GM18517 (cell line): ENCODE results near the gene ARRB1.

ENCODE experiments used
- ATAC-seq: cut with Tn5 transposase; IDR thresholded peaks from one replicate; pipeline ENCODE4 v1.9.1; 2021; ENCODE audit warnings: mild to moderate bottlenecking, moderate library complexity; ENCODE audit not compliant: unreplicated experiment

Gene ARRB1

DNA sequence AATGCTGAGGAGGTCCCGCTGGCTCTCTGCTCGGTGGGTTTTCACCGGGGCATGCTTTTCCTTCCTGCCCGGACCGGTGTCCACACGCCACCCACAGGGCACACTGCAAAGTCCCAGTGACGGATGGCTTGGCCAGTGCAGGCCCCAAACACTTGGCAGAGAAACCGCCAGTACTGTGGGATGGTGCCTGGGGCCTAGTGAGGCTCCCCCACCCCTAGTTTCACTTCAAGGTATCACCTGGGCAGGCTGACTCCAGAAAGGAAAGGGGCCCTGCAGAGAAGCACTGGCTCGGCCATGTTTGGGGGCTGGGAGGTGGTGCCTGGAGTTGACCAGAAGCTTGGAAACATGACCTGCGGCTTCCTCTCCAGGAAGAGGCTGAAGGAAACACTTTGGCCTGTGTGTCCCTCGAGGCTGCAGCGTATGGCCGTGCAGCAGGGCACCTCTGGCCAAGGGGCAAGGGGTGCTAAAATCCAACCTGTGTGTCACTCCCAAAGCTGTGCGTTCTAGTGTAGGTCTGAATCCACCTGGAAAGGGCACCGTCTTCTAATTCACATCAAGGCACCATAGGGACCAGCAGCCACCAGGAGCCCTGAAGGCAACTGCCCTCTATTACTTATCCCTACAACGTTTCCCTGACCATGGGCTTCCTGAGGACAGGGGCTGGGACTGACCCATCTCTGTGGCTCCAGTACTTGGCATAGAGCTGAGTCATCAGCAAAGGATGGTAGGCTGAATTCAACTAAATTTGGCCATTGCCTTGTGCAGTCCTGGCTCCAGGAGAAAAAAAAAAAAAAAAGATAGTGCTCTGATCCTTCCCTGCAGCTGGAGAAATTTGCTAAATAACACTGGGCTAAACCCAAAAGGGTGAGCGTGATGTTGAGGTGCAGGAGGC is 88.3 kb downstream of the ARRB1 start:
- no peak for ATAC-seq

DNA sequence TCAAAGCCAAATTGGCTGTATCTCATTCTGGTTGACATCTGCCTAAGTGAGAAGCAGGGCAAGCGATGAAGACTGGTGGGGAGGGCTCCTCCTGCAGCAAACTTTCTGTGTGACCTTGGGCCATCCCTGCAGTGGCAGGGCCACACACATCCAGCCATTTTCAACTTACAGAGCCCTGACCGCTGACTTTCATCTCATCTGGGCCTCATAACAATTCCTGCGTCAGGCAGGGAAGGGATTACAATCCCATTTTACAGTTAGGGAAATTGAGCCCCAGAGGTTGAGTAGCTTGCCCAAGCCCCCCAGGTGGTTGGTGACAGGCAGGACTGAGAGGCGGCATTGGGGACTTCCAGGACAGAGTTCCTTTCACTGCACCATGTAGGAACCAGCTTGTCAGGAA is 89.0 kb downstream of the ARRB1 start:
- no peak for ATAC-seq

DNA sequence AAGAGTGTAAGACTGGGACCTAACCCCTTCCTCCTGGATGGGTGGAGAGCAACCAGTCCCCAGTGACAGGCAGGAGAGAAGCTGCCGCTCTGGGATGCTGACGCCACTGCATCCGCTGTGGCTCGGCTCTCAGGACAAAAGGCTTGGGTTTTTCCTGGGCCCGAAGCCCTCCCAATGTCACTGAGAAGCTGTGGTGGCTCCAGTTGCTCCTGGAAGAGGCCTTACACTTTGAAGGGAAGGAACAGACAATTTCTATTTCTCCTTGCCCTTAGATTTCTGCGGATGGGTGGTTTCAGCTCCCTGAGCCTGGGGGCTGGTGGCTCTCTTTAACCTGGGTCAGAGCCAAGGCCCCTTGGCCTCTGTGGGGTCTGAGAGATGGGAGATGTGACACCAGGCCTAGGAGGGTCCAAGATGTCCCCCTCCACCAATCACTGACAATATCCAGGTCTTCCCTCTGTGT is 89.5 kb downstream of the ARRB1 start:
- ATAC-seq = no peak

GRCh38 chr11:75260396-75261170 is 90.9 kb downstream of the ARRB1 start:
- no peak for ATAC-seq

- ATAC-seq = no peak
Measured at GRCh38 chr11:75254326-75254725, 97.1 kb downstream of the ARRB1 start.

DNA sequence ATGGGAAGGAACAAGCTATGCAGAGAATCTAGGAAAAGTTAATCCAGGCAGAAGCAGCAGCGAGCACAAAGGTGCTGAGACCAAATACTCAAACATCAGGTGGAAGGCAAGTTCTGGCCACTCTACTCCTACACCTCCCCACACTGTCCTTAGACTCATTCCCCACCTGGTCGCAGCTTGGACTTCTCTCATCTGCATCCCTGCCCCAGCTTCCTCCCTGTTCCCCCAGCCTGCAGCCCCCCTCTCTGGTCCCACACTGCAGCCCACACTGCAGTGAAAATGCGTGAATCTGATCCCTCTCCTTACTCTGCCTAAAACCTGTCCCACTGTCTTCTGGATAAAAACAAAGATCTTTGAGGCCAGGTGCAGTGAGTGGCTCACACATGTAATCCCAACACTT is 101.8 kb downstream of the ARRB1 start:
- ATAC-seq = no peak

- no peak for ATAC-seq
Measured at GRCh38 chr11:75248924-75249256, 102.6 kb downstream of the ARRB1 start.

DNA sequence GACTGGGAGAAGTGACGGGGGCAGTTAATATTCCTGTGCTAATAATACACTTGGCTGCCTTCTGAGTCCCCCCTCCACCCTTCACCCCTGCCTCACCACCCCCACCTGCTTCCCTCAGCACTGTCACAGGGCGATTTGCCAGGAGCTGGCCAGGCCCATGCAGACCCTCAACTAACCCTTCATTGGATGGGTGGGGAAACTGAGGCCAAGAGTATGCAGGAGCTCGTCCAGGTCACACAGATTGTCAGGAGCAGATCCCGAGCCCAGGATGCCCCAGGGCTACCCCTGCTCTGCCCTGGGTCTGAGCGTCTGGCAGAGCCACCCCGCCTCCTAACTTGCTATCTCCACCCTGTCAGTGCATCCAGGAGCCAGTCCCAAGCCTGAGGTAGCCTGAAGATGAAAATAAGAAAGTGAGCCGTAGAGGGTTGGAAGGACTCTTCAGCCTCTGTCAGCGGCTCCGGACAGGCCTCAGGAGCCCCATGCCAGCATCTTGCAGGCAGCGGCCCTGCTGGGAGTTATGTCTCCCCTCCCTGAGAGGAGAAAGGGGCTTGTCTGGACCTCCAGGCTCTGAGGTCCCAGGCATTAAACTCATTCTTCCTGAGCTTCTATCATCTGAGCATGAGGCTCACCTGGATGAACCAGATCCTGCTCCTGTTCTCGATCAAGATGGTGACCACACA is 104.7 kb downstream of the ARRB1 start:
- no peak for ATAC-seq

DNA sequence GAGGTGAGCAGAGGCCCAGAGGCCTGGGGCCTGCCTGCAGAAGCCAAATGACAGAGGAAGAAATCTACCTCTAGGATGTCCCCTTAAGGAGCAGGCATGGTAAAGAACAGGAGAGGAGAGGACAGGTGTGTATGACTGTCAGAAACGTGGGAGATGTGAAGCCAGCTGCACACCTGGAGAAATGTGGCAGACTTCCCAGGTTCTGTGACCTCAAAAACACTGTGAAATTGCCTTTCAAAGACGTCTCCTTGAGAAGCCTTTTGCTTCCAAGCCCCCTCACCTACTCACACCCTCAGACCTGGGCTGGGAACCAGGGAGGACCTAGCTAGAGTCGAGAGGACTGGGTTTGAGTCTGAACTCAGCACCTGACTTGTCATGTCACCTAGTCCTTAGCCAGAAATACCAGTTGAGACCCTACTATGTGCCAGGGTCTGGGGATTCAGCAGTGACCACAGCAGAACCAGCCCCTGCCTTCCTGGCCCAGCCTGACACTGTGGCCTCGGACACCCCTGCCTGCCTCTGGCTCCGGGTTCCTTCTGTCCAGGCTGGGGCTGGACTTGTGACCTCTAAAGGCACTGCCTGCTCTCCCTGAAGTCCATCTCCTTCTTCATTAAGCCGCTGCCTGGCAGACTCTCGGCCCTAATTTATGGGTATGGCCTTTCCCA is 105.3 kb downstream of the ARRB1 start:
- no peak for ATAC-seq

- ATAC-seq = no peak
Measured at GRCh38 chr11:75245356-75246005, 106.0 kb downstream of the ARRB1 start.

- ATAC-seq = no peak
Measured at GRCh38 chr11:75244052-75244814, 107.2 kb downstream of the ARRB1 start.

- ATAC-seq = no peak
Measured at GRCh38 chr11:75242722-75243600, 108.5 kb downstream of the ARRB1 start.

GRCh38 chr11:75241906-75242644 is 109.4 kb downstream of the ARRB1 start:
- peak; percentile 32 for ATAC-seq

DNA sequence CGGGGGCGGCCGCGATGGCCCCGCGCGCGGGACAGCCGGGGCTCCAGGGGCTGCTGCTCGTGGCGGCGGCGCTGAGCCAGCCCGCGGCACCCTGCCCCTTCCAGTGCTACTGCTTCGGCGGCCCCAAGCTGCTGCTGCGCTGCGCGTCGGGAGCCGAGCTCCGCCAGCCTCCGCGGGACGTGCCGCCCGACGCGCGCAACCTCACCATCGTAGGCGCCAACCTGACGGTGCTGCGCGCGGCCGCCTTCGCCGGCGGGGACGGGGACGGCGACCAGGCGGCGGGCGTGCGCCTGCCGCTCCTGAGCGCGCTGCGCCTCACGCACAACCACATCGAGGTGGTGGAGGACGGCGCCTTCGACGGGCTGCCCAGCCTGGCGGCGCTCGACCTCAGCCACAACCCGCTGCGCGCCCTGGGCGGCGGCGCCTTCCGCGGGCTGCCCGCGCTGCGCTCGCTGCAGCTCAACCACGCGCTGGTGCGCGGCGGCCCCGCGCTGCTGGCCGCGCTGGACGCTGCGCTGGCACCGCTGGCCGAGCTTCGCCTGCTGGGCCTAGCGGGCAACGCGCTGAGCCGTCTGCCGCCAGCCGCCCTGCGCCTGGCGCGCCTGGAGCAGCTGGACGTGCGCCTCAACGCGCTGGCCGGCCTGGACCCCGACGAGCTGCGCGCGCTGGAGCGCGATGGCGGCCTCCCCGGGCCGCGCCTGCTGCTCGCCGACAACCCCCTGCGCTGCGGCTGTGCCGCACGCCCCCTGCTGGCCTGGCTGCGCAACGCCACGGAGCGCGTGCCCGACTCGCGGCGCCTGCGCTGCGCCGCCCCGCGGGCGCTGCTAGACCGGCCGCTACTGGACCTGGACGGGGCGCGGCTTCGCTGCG is 110.2 kb downstream of the ARRB1 start:
- ATAC-seq = peak; percentile 83

GRCh38 chr11:75240311-75241035 is 111.0 kb downstream of the ARRB1 start, which contains the start of gene TPBGL:
TSS of gene TPBGL (plus strand) at chr11:75240774. CDS start at chr11:75241050, 276 bp downstream.
- no peak for ATAC-seq

- no peak for ATAC-seq
Measured at GRCh38 chr11:75239531-75240290, 111.8 kb downstream of the ARRB1 start.
